Activated naive CD4-positive, alpha-beta T cell treated with Interleukin-2 at 50 U/mL for 16 hours (primary cell): ENCODE data around the gene TMEM179.
A peak's percentile ranks its signal among the peaks of the same experiment; 100 is the strongest.

ENCODE experiments used
- DNase-seq: peaks from one replicate; pipeline ENCODE4 v3.0.0-alpha.2; 2020

The TMEM179 gene

GRCh38 chr14:104567141-104567956 lies 37.2 kb downstream of the TMEM179 start:
- DNase-seq: no peak

- DNase-seq: no peak
Measured at GRCh38 chr14:104564744-104565679, 39.6 kb downstream of the TMEM179 start.

GRCh38 chr14:104563742-104564615 lies 40.6 kb downstream of the TMEM179 start:
- DNase-seq: peak; percentile 61

GRCh38 chr14:104563191-104563741 lies 41.3 kb downstream of the TMEM179 start:
- DNase-seq: no peak

GRCh38 chr14:104562606-104563005 lies 42.0 kb downstream of the TMEM179 start:
- no peak for DNase-seq

GRCh38 chr14:104561632-104562495 lies 42.7 kb downstream of the TMEM179 start:
- DNase-seq: no peak

GRCh38 chr14:104561124-104561557 lies 43.4 kb downstream of the TMEM179 start:
- no peak for DNase-seq

- no peak for DNase-seq
Measured at GRCh38 chr14:104560586-104560945, 44.0 kb downstream of the TMEM179 start.

GRCh38 chr14:104559804-104560585 lies 44.6 kb downstream of the TMEM179 start:
- DNase-seq: no peak

- DNase-seq: no peak
Measured at GRCh38 chr14:104559028-104559803, 45.4 kb downstream of the TMEM179 start.

- no peak for DNase-seq
Measured at GRCh38 chr14:104558231-104559027, 46.1 kb downstream of the TMEM179 start.

GRCh38 chr14:104557766-104558165 lies 46.8 kb downstream of the TMEM179 start:
- no peak for DNase-seq

- no peak for DNase-seq
Measured at GRCh38 chr14:104557086-104557485, 47.5 kb downstream of the TMEM179 start.

- DNase-seq: no peak
Measured at GRCh38 chr14:104556256-104557021, 48.1 kb downstream of the TMEM179 start.

- no peak for DNase-seq
Measured at GRCh38 chr14:104555430-104556255, 48.9 kb downstream of the TMEM179 start.

GRCh38 chr14:104554608-104555429 lies 49.8 kb downstream of the TMEM179 start:
- no peak for DNase-seq
